ENCODE data around the gene ALPK3. TPM values are rescaled to one million over a fixed set of nuclear protein-coding genes. Genes with fewer than 3 reads are reported as not detected.

Gene ALPK3
- total RNA-seq, 1 experiment from 2014 or later: 16.5 TPM

GRCh38 chr15:84784262-84784661 lies 32.9 kb upstream of the ALPK3 start (continued):
- TF ChIP-seq, protein P1, sequence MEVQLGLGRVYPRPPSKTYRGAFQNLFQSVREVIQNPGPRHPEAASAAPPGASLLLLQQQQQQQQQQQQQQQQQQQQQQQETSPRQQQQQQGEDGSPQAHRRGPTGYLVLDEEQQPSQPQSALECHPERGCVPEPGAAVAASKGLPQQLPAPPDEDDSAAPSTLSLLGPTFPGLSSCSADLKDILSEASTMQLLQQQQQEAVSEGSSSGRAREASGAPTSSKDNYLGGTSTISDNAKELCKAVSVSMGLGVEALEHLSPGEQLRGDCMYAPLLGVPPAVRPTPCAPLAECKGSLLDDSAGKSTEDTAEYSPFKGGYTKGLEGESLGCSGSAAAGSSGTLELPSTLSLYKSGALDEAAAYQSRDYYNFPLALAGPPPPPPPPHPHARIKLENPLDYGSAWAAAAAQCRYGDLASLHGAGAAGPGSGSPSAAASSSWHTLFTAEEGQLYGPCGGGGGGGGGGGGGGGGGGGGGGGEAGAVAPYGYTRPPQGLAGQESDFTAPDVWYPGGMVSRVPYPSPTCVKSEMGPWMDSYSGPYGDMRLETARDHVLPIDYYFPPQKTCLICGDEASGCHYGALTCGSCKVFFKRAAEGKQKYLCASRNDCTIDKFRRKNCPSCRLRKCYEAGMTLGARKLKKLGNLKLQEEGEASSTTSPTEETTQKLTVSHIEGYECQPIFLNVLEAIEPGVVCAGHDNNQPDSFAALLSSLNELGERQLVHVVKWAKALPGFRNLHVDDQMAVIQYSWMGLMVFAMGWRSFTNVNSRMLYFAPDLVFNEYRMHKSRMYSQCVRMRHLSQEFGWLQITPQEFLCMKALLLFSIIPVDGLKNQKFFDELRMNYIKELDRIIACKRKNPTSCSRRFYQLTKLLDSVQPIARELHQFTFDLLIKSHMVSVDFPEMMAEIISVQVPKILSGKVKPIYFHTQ (CRISPR knock-in tag; IDR thresholded peaks at IDR 0.05): no peak
- TF ChIP-seq GRHL2 (CRISPR knock-in tag; IDR thresholded peaks at IDR 0.05; ENCODE audit: insufficient replicate concordance, severe bottlenecking) (no peak), ZNF232 (CRISPR knock-in tag; IDR thresholded peaks at IDR 0.05) (no peak), NR2C2 (CRISPR knock-in tag; IDR thresholded peaks at IDR 0.05) (no peak), TCF7 (CRISPR knock-in tag; IDR thresholded peaks at IDR 0.05; ENCODE audit: low read depth) (no peak), FOXJ3 (CRISPR knock-in tag; IDR thresholded peaks at IDR 0.05; ENCODE audit: borderline replicate concordance) (no peak), ELF4 (CRISPR knock-in tag; IDR thresholded peaks at IDR 0.05; ENCODE audit: low read depth) (no peak), NR3C1 (CRISPR knock-in tag; conservative IDR thresholded peaks at IDR 0.05; ENCODE audit: low read depth) (no peak), ATF3 (CRISPR knock-in tag; conservative IDR thresholded peaks at IDR 0.05) (no peak)
- TF ChIP-seq, protein P2, sequence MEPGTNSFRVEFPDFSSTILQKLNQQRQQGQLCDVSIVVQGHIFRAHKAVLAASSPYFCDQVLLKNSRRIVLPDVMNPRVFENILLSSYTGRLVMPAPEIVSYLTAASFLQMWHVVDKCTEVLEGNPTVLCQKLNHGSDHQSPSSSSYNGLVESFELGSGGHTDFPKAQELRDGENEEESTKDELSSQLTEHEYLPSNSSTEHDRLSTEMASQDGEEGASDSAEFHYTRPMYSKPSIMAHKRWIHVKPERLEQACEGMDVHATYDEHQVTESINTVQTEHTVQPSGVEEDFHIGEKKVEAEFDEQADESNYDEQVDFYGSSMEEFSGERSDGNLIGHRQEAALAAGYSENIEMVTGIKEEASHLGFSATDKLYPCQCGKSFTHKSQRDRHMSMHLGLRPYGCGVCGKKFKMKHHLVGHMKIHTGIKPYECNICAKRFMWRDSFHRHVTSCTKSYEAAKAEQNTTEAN (CRISPR knock-in tag; IDR thresholded peaks at IDR 0.05): no peak

- Mint-ChIP-seq H3K4me3 (no peak overlapping the region), H3K9me3 (no peaks in the 10 kb centered on the region), H3K27me3 (ENCODE audit: low read depth) (no peaks in the 10 kb centered on the region), H3K27ac (peak overlapping the region; percentile 71; the same call in 1 of the 2 replicates), H3K4me1 (peaks cover 22% of the 10 kb centered on the region), H3K36me3 (peaks cover 31% of the 10 kb centered on the region)
- no peak for ATAC-seq
- DNase-seq (ENCODE audit: low spot score): no peak
- ChIA-PET CTCF (no interaction called here), POLR2A (no interaction called here)
- TF ChIP-seq, protein P3, sequence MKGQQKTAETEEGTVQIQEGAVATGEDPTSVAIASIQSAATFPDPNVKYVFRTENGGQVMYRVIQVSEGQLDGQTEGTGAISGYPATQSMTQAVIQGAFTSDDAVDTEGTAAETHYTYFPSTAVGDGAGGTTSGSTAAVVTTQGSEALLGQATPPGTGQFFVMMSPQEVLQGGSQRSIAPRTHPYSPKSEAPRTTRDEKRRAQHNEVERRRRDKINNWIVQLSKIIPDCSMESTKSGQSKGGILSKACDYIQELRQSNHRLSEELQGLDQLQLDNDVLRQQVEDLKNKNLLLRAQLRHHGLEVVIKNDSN (CRISPR knock-in tag; IDR thresholded peaks at IDR 0.05): no peak
- TF ChIP-seq RELA (CRISPR knock-in tag; IDR thresholded peaks at IDR 0.05; ENCODE audit: borderline replicate concordance) (no peak), RORB (CRISPR knock-in tag; IDR thresholded peaks at IDR 0.05) (no peak), NR2C2 (CRISPR knock-in tag; IDR thresholded peaks at IDR 0.05) (no peak), MAX (CRISPR knock-in tag; IDR thresholded peaks at IDR 0.05) (no peak), NR1H2 (CRISPR knock-in tag; IDR thresholded peaks at IDR 0.05) (no peak), ATF3 (CRISPR knock-in tag; conservative IDR thresholded peaks at IDR 0.05) (no peak)
- TF ChIP-seq, protein P4, sequence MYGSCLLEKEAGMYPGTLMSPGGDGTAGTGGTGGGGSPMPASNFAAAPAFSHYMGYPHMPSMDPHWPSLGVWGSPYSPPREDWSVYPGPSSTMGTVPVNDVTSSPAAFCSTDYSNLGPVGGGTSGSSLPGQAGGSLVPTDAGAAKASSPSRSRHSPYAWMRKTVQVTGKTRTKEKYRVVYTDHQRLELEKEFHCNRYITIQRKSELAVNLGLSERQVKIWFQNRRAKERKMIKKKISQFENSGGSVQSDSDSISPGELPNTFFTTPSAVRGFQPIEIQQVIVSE (CRISPR knock-in tag; IDR thresholded peaks at IDR 0.05; ENCODE audit: borderline replicate concordance): no peak
- TF ChIP-seq, protein P5, sequence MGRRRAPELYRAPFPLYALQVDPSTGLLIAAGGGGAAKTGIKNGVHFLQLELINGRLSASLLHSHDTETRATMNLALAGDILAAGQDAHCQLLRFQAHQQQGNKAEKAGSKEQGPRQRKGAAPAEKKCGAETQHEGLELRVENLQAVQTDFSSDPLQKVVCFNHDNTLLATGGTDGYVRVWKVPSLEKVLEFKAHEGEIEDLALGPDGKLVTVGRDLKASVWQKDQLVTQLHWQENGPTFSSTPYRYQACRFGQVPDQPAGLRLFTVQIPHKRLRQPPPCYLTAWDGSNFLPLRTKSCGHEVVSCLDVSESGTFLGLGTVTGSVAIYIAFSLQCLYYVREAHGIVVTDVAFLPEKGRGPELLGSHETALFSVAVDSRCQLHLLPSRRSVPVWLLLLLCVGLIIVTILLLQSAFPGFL (CRISPR knock-in tag; IDR thresholded peaks at IDR 0.05; ENCODE audit: borderline replicate concordance): no peak
Measured at GRCh38 chr15:84785053-84785452, 32.1 kb upstream of the ALPK3 start.
